Thymus (tissue), 11 donors: ENCODE results near the gene PXDC1. TPM values are rescaled to one million over a fixed set of nuclear protein-coding genes. Genes with fewer than 3 reads are reported as not detected.

Experiments used
- DNase-seq, 9 donors: peaks; one replicate each; pipeline ENCODE4 v3.0.0-alpha.2; 2013; ENCODE audit warnings: low spot score in 9 of 9, low read depth in 6 of 9, missing footprints in 1 of 9
- H3K27ac ChIP-seq, 2 donors: one replicate each; pipeline ENCODE4 v1.5.1; 2013; ENCODE audit warnings: control low read depth in 1 of 2, low read depth in 1 of 2, low read length in 1 of 2, mild to moderate bottlenecking in 1 of 2, moderate library complexity in 1 of 2
- H3K27me3 ChIP-seq, 2 donors: one replicate each; pipeline ENCODE4 v1.5.1; 2013; ENCODE audit warnings: low read length in 1 of 2; ENCODE audit not compliant: control insufficient read depth in 2 of 2, insufficient read depth in 1 of 2
- H3K36me3 ChIP-seq, 2 donors: one replicate each; pipeline ENCODE4 v1.5.1; 2013; ENCODE audit warnings: low read length in 1 of 2, mild to moderate bottlenecking in 1 of 2, moderate library complexity in 1 of 2; ENCODE audit not compliant: control insufficient read depth in 2 of 2, insufficient read depth in 2 of 2
- H3K4me1 ChIP-seq, 2 donors: one replicate each; pipeline ENCODE4 v1.5.1; 2013; ENCODE audit warnings: low read length in 2 of 2; ENCODE audit not compliant: control insufficient read depth in 2 of 2, insufficient read depth in 2 of 2
- H3K4me3 ChIP-seq, 2 donors: one replicate each; pipeline ENCODE4 v1.5.1; 2013; ENCODE audit warnings: low read length in 2 of 2, control low read depth in 1 of 2, mild to moderate bottlenecking in 1 of 2
- H3K9me3 ChIP-seq, 2 donors: one replicate each; pipeline ENCODE4 v1.5.1; 2013; ENCODE audit warnings: low read length in 1 of 2, mild to moderate bottlenecking in 1 of 2; ENCODE audit not compliant: control insufficient read depth in 2 of 2, insufficient read depth in 1 of 2
- WGBS: extraction: QIAGEN DNeasy Blood & Tissue Kit; methylation state at CpG from one replicate; pipeline ENCODE4 v1.1.7; 2013; 5-methylcytosine and 5-hydroxymethylcytosine counted together
- polyA plus RNA-seq: library from polyadenylated mRNA; stranded (reverse); fragments of 200-250 nt; gene quantifications from one replicate; pipeline ENCODE4 v1.2.3, GENCODE V29; 2013
- total RNA-seq: library from RNA; stranded (reverse); fragments of 120-200 nt; gene quantifications from one replicate; pipeline ENCODE4 v1.2.4, GENCODE V29; 2013
- donor health status: healthy.

PXDC1 gene
- total and polyA plus RNA-seq, 2 donors, result 4.5 to 21.4 TPM

DNA sequence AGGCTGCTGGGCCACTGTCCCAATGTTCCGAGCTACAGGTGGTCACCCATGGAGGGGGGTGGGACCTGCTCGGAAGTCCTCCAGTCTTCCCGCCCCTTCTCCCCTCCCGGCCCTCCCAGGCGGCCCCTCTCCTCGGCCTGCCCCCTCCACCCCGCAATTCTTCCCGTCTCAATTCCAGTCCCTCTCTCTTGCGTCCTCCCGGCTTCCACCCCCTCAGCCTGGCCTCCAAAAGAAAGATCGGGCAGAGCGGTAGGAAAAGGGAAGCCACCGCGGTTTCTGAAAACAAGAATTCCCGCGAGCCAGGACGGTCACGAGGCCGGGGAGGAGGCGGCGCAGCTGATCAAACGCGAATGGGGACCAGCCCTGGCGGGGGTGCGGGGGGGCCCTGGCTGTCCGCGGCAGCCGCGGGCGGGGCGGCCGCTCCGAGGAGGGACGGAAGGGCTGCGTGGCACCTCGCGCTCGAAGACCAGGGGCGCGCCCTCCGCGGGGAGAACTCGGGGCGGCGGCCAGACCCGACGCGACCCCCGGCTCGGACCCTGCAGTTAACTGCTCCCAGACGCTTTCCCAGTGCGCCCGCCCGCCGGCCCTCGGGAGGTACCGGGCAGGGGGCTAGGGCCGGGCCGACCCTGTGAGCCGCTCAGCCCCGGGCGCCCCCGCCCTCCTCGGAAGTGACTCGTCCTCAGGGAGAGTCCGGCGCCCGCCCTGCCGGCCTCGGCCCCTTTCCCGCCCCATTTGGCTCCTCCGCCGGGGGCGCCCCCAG, 1.0 kb downstream of the PXDC1 start:
- peak overlapping the region; percentile 13 to 58 for H3K4me3 ChIP-seq
- peaks cover 3 to 10% of the 10 kb centered on the region in 2 donors for H3K4me1 ChIP-seq
- WGBS, result 4% methylated on average over 74 of the region's 74 CpGs

GRCh38 chr6:3749977-3750316, 1.6 kb downstream of the PXDC1 start:
- no peak for DNase-seq
- H3K4me1 ChIP-seq, result peaks cover 3 to 13% of the 10 kb centered on the region in 2 donors
- 82% methylated on average over 7 of the region's 7 CpGs for WGBS
- H3K27ac ChIP-seq, result peak overlapping the region; percentile 2 to 38
- no peaks in the 10 kb centered on the region for H3K36me3 ChIP-seq
- H3K9me3 ChIP-seq, result no peaks in the 10 kb centered on the region
- H3K27me3 ChIP-seq, result peaks cover 64 to 78% of the 10 kb centered on the region in 2 donors
- peak overlapping the region; percentile 13 to 58 for H3K4me3 ChIP-seq

More for the DNA sequence above, 1.0 kb downstream of the PXDC1 start:
- Histone ChIP-seq H3K27me3 (peaks cover 64 to 82% of the 10 kb centered on the region in 2 donors), H3K9me3 (no peaks in the 10 kb centered on the region), H3K36me3 (no peaks in the 10 kb centered on the region), H3K27ac (peak overlapping the region; percentile 2 to 38)
- DNase-seq, result no peak

DNA sequence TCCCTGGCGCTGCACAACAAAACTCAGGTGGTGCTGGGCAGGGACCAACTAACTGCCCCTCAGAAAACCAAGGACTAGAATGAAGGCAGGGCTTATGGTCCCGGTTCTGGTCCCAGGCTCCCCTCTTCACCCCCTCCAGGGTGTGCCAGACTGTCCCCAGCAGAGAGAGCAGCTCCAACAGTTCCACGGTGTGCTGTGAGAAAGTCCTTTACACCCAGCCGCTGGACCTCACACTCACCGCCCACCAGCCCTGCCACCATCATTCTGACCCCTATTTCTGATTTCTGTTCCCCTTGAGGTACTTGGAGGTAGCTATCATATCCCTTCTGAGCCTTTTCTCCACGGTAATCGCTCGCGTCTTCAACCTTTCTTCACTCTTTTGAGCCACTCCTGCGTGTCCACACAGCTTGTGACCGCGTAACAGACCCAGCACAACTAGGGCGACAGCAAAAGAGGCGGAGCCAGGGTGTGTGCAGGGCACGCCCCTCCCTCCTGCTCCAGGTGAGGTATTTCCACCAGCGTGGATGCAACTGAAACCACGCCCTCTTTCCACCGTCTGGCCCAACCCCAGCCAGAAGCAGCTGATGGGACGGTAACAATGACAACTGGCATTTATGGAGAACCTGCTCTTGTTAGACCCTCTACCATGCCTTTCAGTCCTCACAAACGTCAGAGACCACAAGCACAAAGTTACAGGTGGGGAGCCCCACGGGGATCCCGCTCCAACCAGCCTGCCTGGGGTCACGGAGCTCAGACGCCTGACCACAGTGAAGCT, 2.3 kb downstream of the PXDC1 start:
- H3K27me3 ChIP-seq, result peaks cover 60 to 73% of the 10 kb centered on the region in 2 donors
- DNase-seq, result no peak
- peaks cover 3 to 13% of the 10 kb centered on the region in 2 donors for H3K4me1 ChIP-seq
- no peaks in the 10 kb centered on the region for H3K36me3 ChIP-seq
- no peaks in the 10 kb centered on the region for H3K9me3 ChIP-seq
- H3K27ac ChIP-seq, result peak overlapping the region in 1 of 2 donors; percentile 25
- WGBS, result 88% methylated on average over 24 of the region's 24 CpGs
- no peak overlapping the region for H3K4me3 ChIP-seq

GRCh38 chr6:3748208-3749066, 3.1 kb downstream of the PXDC1 start:
- 79% methylated on average over 12 of the region's 12 CpGs for WGBS
- peaks cover 52 to 65% of the 10 kb centered on the region in 2 donors for H3K27me3 ChIP-seq
- H3K4me3 ChIP-seq, result no peak overlapping the region
- H3K9me3 ChIP-seq, result no peaks in the 10 kb centered on the region
- H3K36me3 ChIP-seq, result no peaks in the 10 kb centered on the region
- H3K4me1 ChIP-seq, result peaks cover 3 to 13% of the 10 kb centered on the region in 2 donors
- H3K27ac ChIP-seq, result no peak overlapping the region
- no peak for DNase-seq

DNA sequence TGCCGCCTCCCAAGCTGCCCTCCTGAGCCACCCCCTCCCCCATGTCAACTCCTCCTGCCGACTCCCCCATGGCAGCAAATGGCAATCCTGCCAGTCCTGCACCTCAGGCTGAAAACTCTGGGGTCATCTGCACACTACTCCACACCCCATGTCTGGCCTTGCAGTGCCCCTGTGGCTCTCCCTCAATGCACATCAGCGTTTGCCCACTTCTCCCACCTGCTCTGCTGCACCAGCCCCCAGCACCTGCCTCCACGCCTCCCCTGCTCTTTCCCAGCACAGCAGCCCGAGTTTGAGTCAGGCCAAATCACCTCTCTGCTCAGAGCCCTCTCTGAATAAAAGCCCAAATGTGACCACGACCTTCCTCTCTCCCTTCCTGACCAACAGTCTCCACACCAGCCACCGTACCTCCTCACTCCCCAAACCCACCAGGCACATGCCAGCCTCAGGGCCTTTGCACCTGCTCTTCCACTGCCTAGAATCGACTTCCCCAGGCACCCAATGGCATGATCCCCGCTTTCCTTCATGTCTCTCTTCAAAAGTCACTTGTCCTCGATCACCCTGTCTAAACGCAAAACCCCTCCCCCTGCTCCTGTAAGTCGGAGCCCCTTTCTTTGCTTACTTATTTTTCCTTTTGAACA, 4.3 kb downstream of the PXDC1 start:
- Histone ChIP-seq H3K4me3 (no peak overlapping the region), H3K36me3 (no peaks in the 10 kb centered on the region), H3K9me3 (no peaks in the 10 kb centered on the region), H3K27ac (no peak overlapping the region), H3K27me3 (peaks cover 41 to 53% of the 10 kb centered on the region in 2 donors), H3K4me1 (peaks cover 3 to 15% of the 10 kb centered on the region in 2 donors)
- 89% methylated on average over 12 of the region's 12 CpGs for WGBS
- DNase-seq, result no peak

GRCh38 chr6:3746696-3747095, 4.8 kb downstream of the PXDC1 start:
- WGBS, result 96% methylated on average over 8 of the region's 8 CpGs
- DNase-seq, result no peak
- Histone ChIP-seq H3K36me3 (no peaks in the 10 kb centered on the region), H3K27ac (no peak overlapping the region), H3K27me3 (peaks cover 41 to 48% of the 10 kb centered on the region in 2 donors), H3K9me3 (no peaks in the 10 kb centered on the region), H3K4me1 (peaks cover 3 to 15% of the 10 kb centered on the region in 2 donors), H3K4me3 (no peak overlapping the region)

DNA sequence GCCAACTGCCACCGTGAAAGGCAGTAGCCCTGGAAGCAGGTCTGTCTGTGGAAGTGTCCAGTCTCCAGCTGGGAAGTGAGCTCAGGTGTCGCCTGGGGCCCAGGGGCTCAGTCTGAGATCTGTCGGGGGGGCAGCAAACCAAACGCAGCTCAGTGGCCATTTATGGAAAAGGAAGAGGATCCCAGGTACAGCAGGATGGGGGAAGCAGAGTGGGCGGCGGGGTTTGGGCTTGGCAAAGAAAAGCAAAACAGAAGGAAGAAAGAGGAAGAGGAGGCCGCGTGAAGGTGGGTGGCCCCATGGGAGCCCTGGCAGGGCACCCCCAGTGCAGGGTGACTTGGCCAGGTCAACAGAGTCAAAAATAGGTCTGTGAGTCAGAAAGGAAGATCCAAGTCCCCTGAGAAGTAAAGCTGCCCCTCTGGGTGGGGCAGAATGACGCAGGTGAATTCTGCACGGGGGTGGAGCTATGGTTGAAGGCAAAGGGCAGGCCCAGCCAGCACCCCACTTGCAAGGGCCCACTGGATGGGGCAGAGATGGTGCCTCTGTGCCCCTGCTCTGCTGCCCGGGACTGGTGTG, 5.3 kb downstream of the PXDC1 start:
- peaks cover 37 to 48% of the 10 kb centered on the region in 2 donors for H3K27me3 ChIP-seq
- no peak overlapping the region for H3K27ac ChIP-seq
- H3K4me3 ChIP-seq, result no peak overlapping the region
- H3K9me3 ChIP-seq, result no peaks in the 10 kb centered on the region
- 69% methylated on average over 11 of the region's 11 CpGs for WGBS
- H3K4me1 ChIP-seq, result peaks cover 3 to 15% of the 10 kb centered on the region in 2 donors
- no peak for DNase-seq
- no peaks in the 10 kb centered on the region for H3K36me3 ChIP-seq

DNA sequence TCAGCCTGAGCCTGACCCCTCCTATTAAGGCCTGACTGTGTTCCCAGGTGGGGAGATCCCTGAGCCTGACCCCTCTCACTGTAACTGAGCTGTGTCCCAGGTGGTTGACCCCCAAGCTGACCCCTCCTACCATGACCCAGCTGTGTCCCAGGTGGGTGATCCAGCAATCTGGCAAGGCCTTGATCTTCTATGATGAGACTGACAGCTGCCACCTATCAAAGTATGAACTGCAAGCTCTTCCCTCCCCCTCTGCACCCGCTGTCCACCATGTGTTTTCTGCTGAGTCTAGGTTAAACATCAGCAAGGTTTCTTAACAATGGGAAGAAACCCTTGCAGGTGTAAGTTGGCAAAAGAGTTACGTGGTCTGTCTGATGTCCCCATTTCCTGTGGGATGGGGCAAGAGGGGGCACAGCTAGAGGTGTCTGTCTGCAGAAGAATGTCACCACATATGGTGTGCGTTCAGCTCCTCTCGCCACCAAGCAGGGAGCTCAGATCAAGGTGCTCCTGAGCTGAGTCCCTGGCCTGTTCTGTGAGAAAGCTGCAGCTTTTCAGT, 5.9 kb downstream of the PXDC1 start:
- H3K27ac ChIP-seq, result no peak overlapping the region

More for the DNA sequence above, 5.9 kb downstream of the PXDC1 start:
- H3K27me3 ChIP-seq, result peaks cover 32 to 48% of the 10 kb centered on the region in 2 donors
- 22% methylated on average over 4 of the region's 4 CpGs for WGBS
- peaks cover 3 to 15% of the 10 kb centered on the region in 2 donors for H3K4me1 ChIP-seq
- no peaks in the 10 kb centered on the region for H3K36me3 ChIP-seq
- no peaks in the 10 kb centered on the region for H3K9me3 ChIP-seq
- peak in 1 of 9 donors; percentile 19 for DNase-seq
- H3K4me3 ChIP-seq, result no peak overlapping the region
